ENCODE data around the gene SLC6A4. TPM values are rescaled to one million over a fixed set of nuclear protein-coding genes. Genes with fewer than 3 reads are reported as not detected.

The SLC6A4 gene
- total RNA-seq, 6 experiments from 2014 or later = not detected

DNA sequence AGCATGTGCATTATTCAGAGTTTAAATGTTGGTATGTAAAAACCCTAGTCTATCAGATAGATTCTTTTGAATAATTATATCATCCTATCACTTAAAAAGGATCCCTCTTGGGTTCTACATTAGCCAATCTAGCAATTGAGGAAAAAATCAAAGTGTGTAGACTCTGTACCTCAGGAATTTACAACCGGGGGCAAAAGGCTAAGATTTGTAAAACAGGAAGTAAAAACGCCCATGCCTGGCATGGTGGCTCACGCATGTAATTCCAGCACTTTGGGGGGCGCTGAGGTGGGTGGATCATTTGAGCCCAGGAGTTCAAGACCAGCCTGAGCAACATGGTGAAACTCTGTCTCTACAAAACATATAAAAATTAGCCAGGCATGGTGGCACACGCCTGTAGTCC lies 58.6 kb downstream of the SLC6A4 start:
- TF ChIP-seq, protein P1, sequence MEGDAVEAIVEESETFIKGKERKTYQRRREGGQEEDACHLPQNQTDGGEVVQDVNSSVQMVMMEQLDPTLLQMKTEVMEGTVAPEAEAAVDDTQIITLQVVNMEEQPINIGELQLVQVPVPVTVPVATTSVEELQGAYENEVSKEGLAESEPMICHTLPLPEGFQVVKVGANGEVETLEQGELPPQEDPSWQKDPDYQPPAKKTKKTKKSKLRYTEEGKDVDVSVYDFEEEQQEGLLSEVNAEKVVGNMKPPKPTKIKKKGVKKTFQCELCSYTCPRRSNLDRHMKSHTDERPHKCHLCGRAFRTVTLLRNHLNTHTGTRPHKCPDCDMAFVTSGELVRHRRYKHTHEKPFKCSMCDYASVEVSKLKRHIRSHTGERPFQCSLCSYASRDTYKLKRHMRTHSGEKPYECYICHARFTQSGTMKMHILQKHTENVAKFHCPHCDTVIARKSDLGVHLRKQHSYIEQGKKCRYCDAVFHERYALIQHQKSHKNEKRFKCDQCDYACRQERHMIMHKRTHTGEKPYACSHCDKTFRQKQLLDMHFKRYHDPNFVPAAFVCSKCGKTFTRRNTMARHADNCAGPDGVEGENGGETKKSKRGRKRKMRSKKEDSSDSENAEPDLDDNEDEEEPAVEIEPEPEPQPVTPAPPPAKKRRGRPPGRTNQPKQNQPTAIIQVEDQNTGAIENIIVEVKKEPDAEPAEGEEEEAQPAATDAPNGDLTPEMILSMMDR (IDR thresholded peaks at IDR 0.05) = no peak
- H3K36me3 Mint-ChIP-seq (ENCODE audit: low read depth) = peaks cover 41% of the 10 kb centered on the region
- no peaks in the 10 kb centered on the region for H3K9me3 Mint-ChIP-seq
- no peak overlapping the region for H3K27ac Mint-ChIP-seq
- no peak for DNase-seq
- no peak overlapping the region for H3K4me3 Mint-ChIP-seq
- H3K4me1 Mint-ChIP-seq (ENCODE audit: low read depth) = peaks cover 9% of the 10 kb centered on the region
- H3K27me3 Mint-ChIP-seq (ENCODE audit: insufficient read depth) = peaks cover 2% of the 10 kb centered on the region; the same call in 1 of the 2 replicates

DNA sequence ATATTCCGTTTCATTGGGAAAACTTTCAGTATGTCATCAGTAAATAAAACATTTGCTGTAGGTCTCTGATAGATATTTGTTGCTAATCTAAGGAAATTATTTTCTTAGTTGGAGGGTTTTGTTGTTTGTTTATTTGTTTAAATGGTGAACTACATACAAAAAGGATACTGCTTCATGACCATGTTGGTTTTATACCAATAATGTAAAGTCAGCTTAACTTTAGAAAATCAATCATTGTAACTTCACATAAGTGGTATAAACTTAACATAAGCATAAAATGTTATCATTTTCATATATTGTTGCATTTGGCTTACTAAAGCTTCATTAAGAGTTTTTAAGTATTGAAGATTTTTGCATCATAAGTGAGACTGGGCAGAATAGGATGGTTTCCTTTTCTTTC lies 60.9 kb downstream of the SLC6A4 start:
- H3K27ac Mint-ChIP-seq = no peak overlapping the region
- H3K9me3 Mint-ChIP-seq = no peaks in the 10 kb centered on the region
- TF ChIP-seq, protein P1 (IDR thresholded peaks at IDR 0.05) = no peak

DNA sequence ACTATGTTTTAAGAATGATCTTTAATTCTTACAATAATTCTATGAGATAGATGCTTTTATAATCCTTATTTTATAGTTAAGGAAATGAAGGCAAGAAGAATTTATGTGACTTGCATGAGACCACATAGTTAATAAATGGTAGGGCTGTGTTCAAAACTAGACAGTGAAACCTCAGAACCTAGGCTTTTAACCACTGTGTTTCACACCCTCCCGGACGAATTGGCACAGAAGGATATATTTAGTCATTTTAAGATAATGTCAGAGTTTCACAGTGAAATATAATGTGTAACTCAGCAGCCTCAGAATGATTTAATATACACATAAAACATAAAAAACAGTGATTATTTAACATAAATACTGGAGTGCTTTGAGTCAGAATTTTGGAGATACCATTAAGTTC lies 61.8 kb downstream of the SLC6A4 start:
- TF ChIP-seq, protein P1 (IDR thresholded peaks at IDR 0.05) = no peak
- H3K4me1 Mint-ChIP-seq (ENCODE audit: low read depth) = peaks cover 21% of the 10 kb centered on the region
- H3K27ac Mint-ChIP-seq = no peak overlapping the region
- H3K9me3 Mint-ChIP-seq = no peaks in the 10 kb centered on the region
- peaks cover 35% of the 10 kb centered on the region for H3K36me3 Mint-ChIP-seq (ENCODE audit: low read depth)
- DNase-seq = no peak
- H3K4me3 Mint-ChIP-seq = no peak overlapping the region
- peaks cover 2% of the 10 kb centered on the region; the same call in 1 of the 2 replicates for H3K27me3 Mint-ChIP-seq (ENCODE audit: insufficient read depth)

More for the DNA sequence above, 60.9 kb downstream of the SLC6A4 start:
- Mint-ChIP-seq H3K36me3 (ENCODE audit: low read depth) (peaks cover 35% of the 10 kb centered on the region), H3K27me3 (ENCODE audit: insufficient read depth) (peaks cover 3% of the 10 kb centered on the region; the same call in 1 of the 2 replicates), H3K4me3 (no peak overlapping the region), H3K4me1 (ENCODE audit: low read depth) (peaks cover 21% of the 10 kb centered on the region)
- DNase-seq = no peak

DNA sequence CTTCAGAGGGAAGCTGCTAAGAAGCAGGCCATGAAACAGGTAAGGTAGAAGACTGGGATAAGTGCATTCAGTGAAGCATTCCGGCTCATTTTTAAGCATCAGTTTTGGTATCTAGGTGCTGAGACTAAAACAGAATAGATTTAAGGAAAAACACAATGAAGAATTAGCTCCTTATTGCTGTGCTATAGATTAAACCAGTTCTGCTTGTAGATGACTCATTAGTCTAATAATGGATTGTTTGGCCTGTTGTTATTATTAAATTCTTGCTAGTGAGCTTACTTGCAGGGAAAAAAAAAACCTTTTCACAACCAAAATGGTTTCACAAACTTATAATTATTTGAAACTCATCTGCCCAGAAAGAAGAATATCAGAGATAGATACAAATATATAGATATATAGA lies 62.9 kb downstream of the SLC6A4 start:
- Mint-ChIP-seq H3K36me3 (ENCODE audit: low read depth) (peaks cover 31% of the 10 kb centered on the region), H3K9me3 (no peaks in the 10 kb centered on the region), H3K27ac (no peak overlapping the region), H3K27me3 (ENCODE audit: insufficient read depth) (peaks cover 2% of the 10 kb centered on the region; the same call in 1 of the 2 replicates), H3K4me3 (no peak overlapping the region), H3K4me1 (ENCODE audit: low read depth) (peaks cover 21% of the 10 kb centered on the region)
- TF ChIP-seq, protein P1 (IDR thresholded peaks at IDR 0.05) = no peak
- no peak for DNase-seq

DNA sequence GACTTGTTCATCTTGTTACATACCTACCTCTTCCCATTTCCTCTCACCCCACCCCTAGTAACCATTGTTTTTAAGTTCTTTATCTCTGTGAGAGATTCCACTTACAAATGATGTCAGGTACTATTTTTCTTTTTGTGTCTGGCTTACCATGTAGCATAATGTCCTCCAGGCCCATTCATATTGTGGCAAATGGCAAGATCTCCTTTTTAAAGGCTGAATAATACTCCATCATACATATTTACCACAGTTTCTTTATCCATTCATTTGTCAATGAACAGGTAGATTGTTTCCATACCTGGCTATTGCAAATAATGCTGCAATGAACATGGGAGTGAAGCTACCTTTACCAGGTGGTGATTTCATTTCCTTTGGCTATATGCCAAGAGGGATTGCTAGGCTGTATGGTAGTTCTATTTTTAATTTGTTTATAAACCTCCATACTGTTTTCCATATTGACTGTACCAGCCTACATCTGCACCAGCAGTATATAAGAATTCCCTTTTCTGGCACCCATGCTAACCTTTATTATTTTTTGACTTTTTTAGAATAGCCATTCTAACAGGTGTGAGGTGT lies 65.0 kb downstream of the SLC6A4 start:
- Mint-ChIP-seq H3K27me3 (ENCODE audit: insufficient read depth) (peaks cover 2% of the 10 kb centered on the region; the same call in 1 of the 2 replicates), H3K27ac (no peak overlapping the region), H3K4me3 (no peak overlapping the region), H3K36me3 (ENCODE audit: low read depth) (peaks cover 19% of the 10 kb centered on the region), H3K4me1 (ENCODE audit: low read depth) (peaks cover 27% of the 10 kb centered on the region), H3K9me3 (no peaks in the 10 kb centered on the region)
- TF ChIP-seq, protein P1 (IDR thresholded peaks at IDR 0.05) = no peak
- DNase-seq = no peak

Measured in HFFc6 (cell line).